H54 (cell line): Measurements from ENCODE around the gene TTPAL.
"Not testable (repeated sequence)": the region's sequence is repeated elsewhere in the genome, so short reads cannot be mapped to it uniquely, and the experiment has no call there.

Experiments used
- DNase-seq: peaks from one replicate; pipeline ENCODE4 v3.0.0; 2011; ENCODE audit warnings: low spot score, mixed read lengths; ENCODE audit not compliant: insufficient read length
- FAIRE-seq: peaks from 3 replicates; lab custom pipeline; 2011; peaks lifted over from hg19 to GRCh38; lab: Jason Lieb, UNC
- POLR2A ChIP-seq: IDR thresholded peaks from 2 replicates; pipeline ENCODE4 v1.6.1; 2011; ENCODE audit warnings: low read depth, mild to moderate bottlenecking, low read length

Gene TTPAL

GRCh38 chr20:44468044-44468782, 7.5 kb upstream of the TTPAL start:
- FAIRE-seq (no peak), DNase-seq (no peak)
- TF ChIP-seq POLR2A = no peak

GRCh38 chr20:44470327-44470726, 5.3 kb upstream of the TTPAL start:
- DNase-seq (no peak), FAIRE-seq (no peak)
- no peak for TF ChIP-seq POLR2A

- FAIRE-seq = no peak
- DNase-seq = no peak
- no peak for TF ChIP-seq POLR2A
Measured at GRCh38 chr20:44471481-44471882, 4.2 kb upstream of the TTPAL start.

GRCh38 chr20:44472283-44472682, 3.4 kb upstream of the TTPAL start:
- not testable (repeated sequence) for FAIRE-seq, DNase-seq

GRCh38 chr20:44475372-44475693, 341 bp upstream of the TTPAL start:
- DNase-seq = no peak
- TF ChIP-seq POLR2A = no peak
- FAIRE-seq = no peak

- DNase-seq = no peak
- FAIRE-seq = no peak
- TF ChIP-seq POLR2A = no peak
Measured at GRCh38 chr20:44477151-44477550, 1.5 kb downstream of the TTPAL start.

GRCh38 chr20:44478206-44478605, 2.5 kb downstream of the TTPAL start:
- FAIRE-seq (no peak), DNase-seq (no peak)
- no peak for TF ChIP-seq POLR2A

GRCh38 chr20:44479643-44480042, 4.0 kb downstream of the TTPAL start:
- DNase-seq (no peak), FAIRE-seq (no peak)
- TF ChIP-seq POLR2A = no peak

GRCh38 chr20:44480097-44480496, 4.4 kb downstream of the TTPAL start:
- no peak for TF ChIP-seq POLR2A
- FAIRE-seq (no peak), DNase-seq (no peak)

- DNase-seq (no peak), FAIRE-seq (no peak)
- TF ChIP-seq POLR2A = no peak
Measured at GRCh38 chr20:44481719-44482416, 6.2 kb downstream of the TTPAL start.

GRCh38 chr20:44483112-44483511, 7.4 kb downstream of the TTPAL start:
- FAIRE-seq = no peak
- DNase-seq = no peak
- no peak for TF ChIP-seq POLR2A

GRCh38 chr20:44485078-44485829, 9.6 kb downstream of the TTPAL start:
- FAIRE-seq (no peak), DNase-seq (no peak)
- TF ChIP-seq POLR2A = no peak

- DNase-seq = no peak
- no peak for TF ChIP-seq POLR2A
- no peak for FAIRE-seq
Measured at GRCh38 chr20:44485830-44486198, 10.1 kb downstream of the TTPAL start.

- FAIRE-seq (no peak), DNase-seq (no peak)
- no peak for TF ChIP-seq POLR2A
Measured at GRCh38 chr20:44488551-44488950, 12.9 kb downstream of the TTPAL start.
